WTC11 (cell line): Measurements from ENCODE around the gene MECP2.

Experiments used
- ATF3 ChIP-seq: sonication (generic); formaldehyde crosslinking; conservative IDR thresholded peaks from 2 replicates; pipeline ENCODE4 v1.8.1; 2022; ENCODE audit warnings: mild to moderate bottlenecking, missing genetic modification reagents
- E2F5 ChIP-seq: sonication (generic); formaldehyde crosslinking; IDR thresholded peaks from 2 replicates; pipeline ENCODE4 v1.8.1; 2022; ENCODE audit warnings: mild to moderate bottlenecking, moderate library complexity, missing genetic modification reagents
- FOXP4 ChIP-seq: sonication (generic); formaldehyde crosslinking; IDR thresholded peaks from 2 replicates; pipeline ENCODE4 v1.8.0; 2022; ENCODE audit warnings: mild to moderate bottlenecking, missing genetic modification reagents
- MXD4 ChIP-seq: fragments of 250-450 bp; sonication (Bioruptor Pico); IDR thresholded peaks from 2 replicates; pipeline ENCODE4 v1.8.0; 2021; ENCODE audit warnings: mild to moderate bottlenecking, moderate library complexity, borderline replicate concordance
- NFE2L1 ChIP-seq: sonication (generic); formaldehyde crosslinking; IDR thresholded peaks from 2 replicates; pipeline ENCODE4 v1.8.1; 2023; ENCODE audit warnings: missing genetic modification reagents
- NFYB ChIP-seq: sonication (generic); formaldehyde crosslinking; conservative IDR thresholded peaks from 2 replicates; pipeline ENCODE4 v1.8.0; 2022; ENCODE audit warnings: low read depth, missing genetic modification reagents
- RELA ChIP-seq: sonication (generic); formaldehyde crosslinking; IDR thresholded peaks from 2 replicates; pipeline ENCODE4 v1.8.1; 2022; ENCODE audit warnings: missing genetic modification reagents, mild to moderate bottlenecking, borderline replicate concordance
- SMAD4 ChIP-seq: sonication (generic); formaldehyde crosslinking; IDR thresholded peaks from 2 replicates; pipeline ENCODE4 v1.8.0; 2022; ENCODE audit warnings: mild to moderate bottlenecking, missing genetic modification reagents
- ZNF416 ChIP-seq: fragments of 250-450 bp; sonication (Bioruptor Pico); IDR thresholded peaks from 2 replicates; pipeline ENCODE4 v1.9.0; 2021; ENCODE audit warnings: mild to moderate bottlenecking, inconsistent platforms
- TF ChIP-seq, protein P1 (sequence below): fragments of 200-600 bp; IDR thresholded peaks from 2 replicates; pipeline ENCODE4 v1.8.0; 2022; ENCODE audit warnings: antibody characterized with exemption

DNA sequence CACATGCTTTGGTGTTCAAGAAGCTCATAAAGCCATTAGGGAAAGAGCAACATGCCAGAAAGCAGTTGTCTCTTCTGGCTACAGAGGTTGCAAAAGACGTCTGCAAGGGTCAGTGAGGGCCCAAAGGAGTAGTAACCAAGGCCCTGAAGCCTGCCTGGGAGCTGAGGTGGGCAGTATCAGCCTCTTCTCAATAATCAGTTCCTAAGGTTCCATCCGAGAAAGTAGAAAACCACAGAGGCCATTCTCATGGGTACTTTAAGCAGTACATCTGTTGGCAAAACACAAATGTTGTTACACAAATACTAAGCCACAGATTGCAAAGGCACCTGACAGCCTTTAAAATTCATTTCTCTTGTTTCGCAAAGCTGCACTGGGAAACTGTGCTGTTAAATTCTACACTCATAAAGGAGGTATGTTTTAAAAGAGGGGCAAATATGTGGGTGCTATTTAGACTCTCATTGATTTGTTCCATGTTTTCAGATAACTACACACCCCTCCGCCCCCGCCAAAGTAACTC is 37.7 kb downstream of the MECP2 start:
- no peak for TF ChIP-seq NFE2L1 (CRISPR knock-in tag)
- no peak for TF ChIP-seq MXD4
- no peak for TF ChIP-seq FOXP4 (CRISPR knock-in tag)
- TF ChIP-seq, protein P1, sequence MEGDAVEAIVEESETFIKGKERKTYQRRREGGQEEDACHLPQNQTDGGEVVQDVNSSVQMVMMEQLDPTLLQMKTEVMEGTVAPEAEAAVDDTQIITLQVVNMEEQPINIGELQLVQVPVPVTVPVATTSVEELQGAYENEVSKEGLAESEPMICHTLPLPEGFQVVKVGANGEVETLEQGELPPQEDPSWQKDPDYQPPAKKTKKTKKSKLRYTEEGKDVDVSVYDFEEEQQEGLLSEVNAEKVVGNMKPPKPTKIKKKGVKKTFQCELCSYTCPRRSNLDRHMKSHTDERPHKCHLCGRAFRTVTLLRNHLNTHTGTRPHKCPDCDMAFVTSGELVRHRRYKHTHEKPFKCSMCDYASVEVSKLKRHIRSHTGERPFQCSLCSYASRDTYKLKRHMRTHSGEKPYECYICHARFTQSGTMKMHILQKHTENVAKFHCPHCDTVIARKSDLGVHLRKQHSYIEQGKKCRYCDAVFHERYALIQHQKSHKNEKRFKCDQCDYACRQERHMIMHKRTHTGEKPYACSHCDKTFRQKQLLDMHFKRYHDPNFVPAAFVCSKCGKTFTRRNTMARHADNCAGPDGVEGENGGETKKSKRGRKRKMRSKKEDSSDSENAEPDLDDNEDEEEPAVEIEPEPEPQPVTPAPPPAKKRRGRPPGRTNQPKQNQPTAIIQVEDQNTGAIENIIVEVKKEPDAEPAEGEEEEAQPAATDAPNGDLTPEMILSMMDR: no peak
- no peak for TF ChIP-seq ATF3
- TF ChIP-seq SMAD4 (CRISPR knock-in tag): no peak
- no peak for TF ChIP-seq NFYB
- TF ChIP-seq ZNF416: no peak
- no peak for TF ChIP-seq RELA (CRISPR knock-in tag)
- TF ChIP-seq E2F5 (CRISPR knock-in tag): no peak
